ENCODE results near the gene DGKQ. TPM values are rescaled to one million over a fixed set of nuclear protein-coding genes. Genes with fewer than 3 reads are reported as not detected.

DGKQ gene
- total and polyA plus RNA-seq, 9 of the 15 experiments (the other 6 are each of a cell fraction or from before 2014, with no cell fraction given): 0.17 to 22.0 (median 5.6) TPM

GRCh38 chr4:978957-979701 is 5.8 kb upstream of the DGKQ start (continued):
- peak; percentile 61 for TF ChIP-seq JUND (IDR thresholded peaks at IDR 0.05; ENCODE audit: borderline replicate concordance, low read depth, low read length)
- TF ChIP-seq JUND (tag; IDR thresholded peaks at IDR 0.05; ENCODE audit: borderline replicate concordance, low read depth, low read length): 0 out of 3 replicates have a peak, but pooled peaks have one; percentile 10
- TF ChIP-seq EP300 (IDR thresholded peaks at IDR 0.05; ENCODE audit: low read length): no peak; the same call in 1 of the 2 replicates
- no peak for TF ChIP-seq TRIM25 (IDR thresholded peaks at IDR 0.05; ENCODE audit: borderline replicate concordance)
- TF ChIP-seq CBX1 (IDR thresholded peaks at IDR 0.05; ENCODE audit: low read depth): no peak
- TF ChIP-seq KDM1A (IDR thresholded peaks at IDR 0.05): no peak
- TF ChIP-seq ZNF316 (IDR thresholded peaks at IDR 0.05): peak; percentile 16; the same call in 1 of the 2 replicates
- TF ChIP-seq GTF2E2 (tag; IDR thresholded peaks at IDR 0.05): no peak
- TF ChIP-seq RERE (CRISPR knock-in tag; IDR thresholded peaks at IDR 0.05; ENCODE audit: borderline replicate concordance): no peak
- no peak for TF ChIP-seq TARDBP (IDR thresholded peaks at IDR 0.05)
- 0 out of 4 replicates have a peak, but pooled peaks of 1 of the 2 experiments have one; percentile 15 for TF ChIP-seq MAZ (CRISPR knock-in tag; conservative IDR thresholded peaks at IDR 0.05 in 1 of 2, IDR thresholded peaks at IDR 0.05 in 1 of 2)
- TF ChIP-seq PREB (CRISPR knock-in tag; IDR thresholded peaks at IDR 0.05): no peak
- no peak for TF ChIP-seq MAX (CRISPR knock-in tag; IDR thresholded peaks at IDR 0.05)
- TF ChIP-seq ID3 (CRISPR knock-in tag; IDR thresholded peaks at IDR 0.05): no peak
- TF ChIP-seq ID3 (tag; IDR thresholded peaks at IDR 0.05): no peak
- peak; percentile 82 for TF ChIP-seq ATF7 (IDR thresholded peaks at IDR 0.05)
- no peak for TF ChIP-seq ZNF695 (CRISPR knock-in tag; IDR thresholded peaks at IDR 0.05)
- peak; percentile 47; the same call in 1 of the 2 replicates for TF ChIP-seq ZNF584 (CRISPR knock-in tag; IDR thresholded peaks at IDR 0.05; ENCODE audit: low read depth)
